Occipital lobe (tissue), 2 donors: ENCODE results near the gene GLIPR2. TPM values are rescaled to one million over a fixed set of nuclear protein-coding genes. Genes with fewer than 3 reads are reported as not detected.

Experiments used
- DNase-seq: peaks from one replicate; lab custom pipeline; 2025; lab: John Stamatoyannopoulos, UW
- total RNA-seq: library from RNA; depleted of rRNA; stranded (reverse); fragments of >200 nt; gene quantifications from one replicate; pipeline ENCODE4 v1.2.3, GENCODE V29; 2014

Gene GLIPR2
- total RNA-seq, 1 donor from 2014 or later: 9.2 TPM

GRCh38 chr9:36192196-36192595 lies 55.7 kb downstream of the GLIPR2 start:
- no peak for DNase-seq

DNA sequence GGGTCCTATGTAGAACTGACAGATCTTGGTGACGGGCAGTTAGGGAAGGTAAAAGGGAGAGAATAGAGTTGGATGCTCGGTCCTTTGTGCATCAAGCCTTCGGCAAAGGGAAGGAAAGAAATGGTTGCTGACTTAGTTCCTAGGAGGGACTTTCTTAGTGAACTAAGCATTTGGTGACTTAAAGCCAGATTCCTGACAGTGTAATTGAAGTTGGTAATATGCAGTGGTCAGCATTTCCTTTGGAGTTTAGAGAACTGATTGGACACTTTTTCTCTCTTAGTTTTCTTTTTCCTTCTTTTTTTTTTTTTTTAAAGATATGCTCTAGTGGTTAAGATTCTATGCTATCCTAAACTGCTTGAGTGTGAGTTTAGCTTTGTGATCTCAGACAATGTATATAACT lies 56.5 kb downstream of the GLIPR2 start:
- DNase-seq: no peak

- no peak for DNase-seq
Observed at GRCh38 chr9:36194326-36195000, 57.9 kb downstream of the GLIPR2 start.

DNA sequence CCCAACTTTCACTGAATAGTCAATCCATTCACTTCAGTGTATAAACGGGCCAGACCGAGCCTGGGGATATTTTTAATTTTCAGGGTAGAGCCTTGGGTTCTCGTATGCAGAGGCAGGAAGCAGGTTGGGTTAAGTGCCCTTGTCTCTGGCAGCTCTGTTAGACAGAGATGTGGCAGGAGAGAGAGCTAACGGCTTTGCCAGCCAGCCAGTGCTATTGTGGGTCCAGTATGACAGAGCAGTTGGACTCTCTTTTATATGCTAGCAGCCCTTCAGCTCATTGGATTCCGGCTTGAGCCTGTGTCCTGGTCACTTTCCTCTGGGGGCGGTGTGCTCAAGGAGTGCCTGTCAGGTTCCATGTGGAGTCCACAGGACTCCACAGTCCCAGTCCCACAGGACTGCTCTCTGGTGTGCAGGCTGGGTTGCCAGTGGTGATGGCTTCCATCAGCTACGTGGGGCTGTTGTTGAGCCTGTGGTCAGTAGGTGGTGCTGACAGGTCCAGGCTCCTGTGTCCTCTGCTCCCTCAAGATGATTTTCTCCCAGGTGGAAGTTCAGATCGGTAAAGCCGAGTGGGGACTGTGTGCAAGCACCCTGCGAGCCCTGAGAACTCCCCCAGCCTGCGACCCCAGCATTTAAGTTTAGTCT lies 68.5 kb downstream of the GLIPR2 start:
- DNase-seq: no peak

DNA sequence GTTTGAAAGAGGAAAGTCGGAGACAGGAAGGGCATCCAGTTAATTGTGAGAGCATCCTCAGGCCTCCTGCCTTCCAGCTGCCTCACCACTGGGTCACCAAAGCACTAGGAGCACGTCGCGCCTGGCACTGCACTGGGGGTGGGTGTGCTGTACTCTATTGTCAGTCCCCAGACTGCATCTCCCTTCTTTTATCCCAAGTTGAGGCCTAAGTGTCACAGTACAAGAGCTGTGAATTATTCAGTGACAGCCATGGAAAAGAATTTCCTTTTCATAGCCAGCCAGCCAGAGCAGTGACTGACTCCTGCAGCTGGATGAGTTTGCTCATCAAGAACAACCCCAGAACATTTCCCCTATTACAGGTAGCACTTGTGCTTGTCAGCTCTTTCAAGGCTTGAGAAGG lies 70.5 kb downstream of the GLIPR2 start:
- DNase-seq: peak; percentile 44

DNA sequence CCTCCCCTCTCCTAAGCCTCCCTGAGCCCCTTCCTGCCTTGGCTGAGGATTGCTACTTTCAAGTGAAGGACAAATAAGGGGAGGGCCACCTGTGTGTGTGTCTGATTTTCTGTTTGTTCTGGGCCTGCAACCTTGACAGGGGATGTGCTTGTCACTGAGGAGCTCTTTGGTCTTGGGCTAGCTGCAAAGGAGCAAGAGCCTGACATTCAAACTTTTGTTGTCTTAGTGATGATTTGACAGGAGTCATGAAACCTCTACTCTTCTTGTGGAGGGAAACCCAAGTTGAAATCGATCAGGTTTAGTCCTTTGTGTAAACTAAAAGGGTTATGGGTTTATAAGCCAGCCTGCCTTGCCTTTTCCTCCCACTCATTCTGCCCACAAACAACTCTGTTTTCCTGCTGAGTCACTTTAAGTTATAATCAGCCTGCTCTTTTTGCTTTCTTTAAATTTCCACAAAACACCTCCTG lies 71.0 kb downstream of the GLIPR2 start:
- DNase-seq: no peak

GRCh38 chr9:36208521-36209253 lies 72.2 kb downstream of the GLIPR2 start:
- no peak for DNase-seq

- no peak for DNase-seq
Observed at GRCh38 chr9:36210722-36211121, 74.2 kb downstream of the GLIPR2 start.

GRCh38 chr9:36211510-36211909 lies 75.0 kb downstream of the GLIPR2 start:
- DNase-seq: no peak

GRCh38 chr9:36213387-36213786 lies 76.9 kb downstream of the GLIPR2 start:
- DNase-seq: no peak

Other genes starting within 250 kb of the GLIPR2 start
- gene HRCT1, start 230.5 kb upstream of the GLIPR2 start, total RNA-seq: not detected
- 0.31 TPM for gene SPAAR, start 227.2 kb upstream of the GLIPR2 start, total RNA-seq
- gene OR2S2, start 178.6 kb upstream of the GLIPR2 start, total RNA-seq: not detected
- gene RECK, start 99.8 kb upstream of the GLIPR2 start, total RNA-seq: 7.5 TPM
- not detected for gene CCIN, start 32.7 kb downstream of the GLIPR2 start, total RNA-seq
- 116 TPM for gene CLTA, start 54.2 kb downstream of the GLIPR2 start, total RNA-seq
- 37.9 TPM for gene GNE, start 121.7 kb downstream of the GLIPR2 start, total RNA-seq